ENCODE results near the gene SFRP4.

SFRP4 gene

DNA sequence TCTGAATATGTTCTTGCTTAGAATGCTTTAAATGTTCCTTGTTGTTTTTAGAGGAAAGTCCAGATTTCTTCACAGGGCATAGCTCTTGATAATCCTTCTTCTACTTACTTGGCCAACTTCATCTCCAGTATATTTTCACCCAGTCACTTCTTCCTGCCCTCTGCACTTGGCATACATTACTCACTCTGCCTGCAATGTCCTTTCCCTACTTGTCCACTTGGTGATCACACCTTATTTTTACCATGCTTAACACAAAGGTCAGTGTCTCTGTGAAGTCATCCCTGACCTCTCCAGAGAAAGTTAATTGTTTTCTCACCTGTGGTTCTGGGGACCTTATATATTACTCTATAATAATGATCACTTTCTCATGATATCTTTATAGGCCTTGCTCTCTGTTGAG lies 23.3 kb downstream of the SFRP4 start:
- Histone ChIP-seq H3K9ac (ENCODE audit: low read depth, low read length, poor library complexity, severe bottlenecking) (no peak overlapping the region), H4K20me1 (ENCODE audit: insufficient read depth, low read length, poor library complexity, severe bottlenecking) (no peaks in the 10 kb centered on the region), H2AFZ (ENCODE audit: low read length) (no peak overlapping the region), H3K9me3 (ENCODE audit: insufficient read depth, low read depth, low read length) (no peaks in the 10 kb centered on the region), H3K4me2 (ENCODE audit: low read depth, low read length, poor library complexity, severe bottlenecking) (no peak overlapping the region), H3K9me2 (replicated peaks; ENCODE audit: low read depth, low read length) (no peaks in the 10 kb centered on the region), H3K27me3 (ENCODE audit: insufficient read depth, low read length, poor library complexity, severe bottlenecking) (no peaks in the 10 kb centered on the region), H3K4me3 (ENCODE audit: low read length, poor library complexity, severe bottlenecking) (no peak overlapping the region), H3K79me2 (ENCODE audit: insufficient read depth, low read length) (no peaks in the 10 kb centered on the region), H3F3A (ENCODE audit: low read depth) (no peaks in the 10 kb centered on the region), H3K36me3 (ENCODE audit: insufficient read depth, low read length) (no peaks in the 10 kb centered on the region), H3K4me1 (ENCODE audit: insufficient read depth, low read length, poor library complexity, severe bottlenecking) (no peaks in the 10 kb centered on the region)
- TF ChIP-seq EZH2phosphoT487 (IDR thresholded peaks at IDR 0.05; ENCODE audit: borderline replicate concordance) (no peak), CTCF (conservative IDR thresholded peaks at IDR 0.05; ENCODE audit: low read length) (0 out of 2 replicates have a peak, but pooled peaks have one; percentile 11)

DNA sequence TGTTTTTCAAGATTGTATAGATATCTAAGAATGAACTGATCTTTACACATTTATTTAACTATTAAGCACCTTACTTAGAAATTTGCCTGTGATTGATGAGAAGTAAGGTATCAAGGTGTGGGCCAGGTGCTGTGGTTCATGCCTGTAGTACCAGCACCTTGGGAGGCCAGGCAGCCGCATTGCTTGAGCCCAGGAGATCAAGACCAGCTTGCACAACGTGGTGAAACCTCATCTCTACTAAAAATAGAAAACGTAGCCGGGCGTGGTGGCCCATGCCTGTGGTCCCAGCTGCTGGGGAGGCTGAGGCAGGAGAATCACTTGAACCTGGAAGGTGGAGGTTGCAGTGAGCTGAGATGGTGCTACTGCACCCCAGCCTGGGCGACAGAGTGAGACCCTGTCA lies 34.5 kb downstream of the SFRP4 start:
- Histone ChIP-seq H3F3A (ENCODE audit: low read depth) (no peaks in the 10 kb centered on the region), H3K36me3 (ENCODE audit: insufficient read depth, low read length) (no peaks in the 10 kb centered on the region), H3K79me2 (ENCODE audit: insufficient read depth, low read length) (no peaks in the 10 kb centered on the region), H3K9me3 (ENCODE audit: insufficient read depth, low read depth, low read length) (no peaks in the 10 kb centered on the region), H3K27me3 (ENCODE audit: insufficient read depth, low read length, poor library complexity, severe bottlenecking) (no peaks in the 10 kb centered on the region), H3K4me1 (ENCODE audit: insufficient read depth, low read length, poor library complexity, severe bottlenecking) (no peaks in the 10 kb centered on the region), H3K4me3 (ENCODE audit: low read length, poor library complexity, severe bottlenecking) (no peak overlapping the region), H3K9me2 (replicated peaks; ENCODE audit: low read depth, low read length) (no peaks in the 10 kb centered on the region), H2AFZ (ENCODE audit: low read length) (no peak overlapping the region), H3K9ac (ENCODE audit: low read depth, low read length, poor library complexity, severe bottlenecking) (no peak overlapping the region), H3K4me2 (ENCODE audit: low read depth, low read length, poor library complexity, severe bottlenecking) (no peak overlapping the region), H4K20me1 (ENCODE audit: insufficient read depth, low read length, poor library complexity, severe bottlenecking) (no peaks in the 10 kb centered on the region)
- no peak for TF ChIP-seq CTCF (conservative IDR thresholded peaks at IDR 0.05; ENCODE audit: low read length)
- no peak for TF ChIP-seq EZH2phosphoT487 (IDR thresholded peaks at IDR 0.05; ENCODE audit: borderline replicate concordance)

Measured in Loucy (cell line).